Right lobe of liver (tissue), 6 donors: ENCODE results near the gene NLGN1. TPM values are rescaled to one million over a fixed set of nuclear protein-coding genes. Genes with fewer than 3 reads are reported as not detected.
"Not testable (repeated sequence)": the region's sequence is repeated elsewhere in the genome, so short reads cannot be mapped to it uniquely, and the experiment has no call there.

Experiments used
- ATAC-seq, 4 donors: fragments of 200-7000 bp; cut with Tn5 transposase; one replicate each; pipeline ENCODE4 v1.9.1; 2020; ENCODE audit warnings: mild to moderate bottlenecking in 4 of 4, moderate library complexity in 4 of 4
- DNase-seq, 3 donors: peaks; one replicate each; pipeline ENCODE4 v3.0.0-alpha.2; 2020
- H3K27ac ChIP-seq, 3 donors: fragments of 200-600 bp; one replicate each; pipeline ENCODE4 v1.8.0; 2022
- H3K27me3 ChIP-seq, 2 donors: fragments of 200-600 bp; one replicate each; pipeline ENCODE4 v1.8.0; 2022
- H3K36me3 ChIP-seq, 4 donors: fragments of 200-600 bp; sonication (generic) in 1 of 4; one replicate each; pipeline versions ENCODE4 v1.5.1 to v1.8.0; 2017 to 2022; ENCODE audit warnings: control low read depth in 1 of 4
- H3K4me1 ChIP-seq, 4 donors: fragments of 200-600 bp; sonication (generic) in 1 of 4; one replicate each; pipeline versions ENCODE4 v1.5.1 to v1.8.0; 2017 to 2022; ENCODE audit warnings: control low read depth in 1 of 4
- H3K4me3 ChIP-seq, 3 donors: fragments of 200-600 bp; one replicate each; pipeline ENCODE4 v1.8.0; 2022
- H3K9me3 ChIP-seq, 4 donors: fragments of 200-600 bp; sonication (generic) in 1 of 4; one replicate each; pipeline versions ENCODE4 v1.5.1 to v1.8.0; 2017 to 2022; ENCODE audit warnings: control low read depth in 1 of 4
- POLR2A ChIP-seq: fragments of 450-650 bp; IDR thresholded peaks from one replicate; pipeline ENCODE4 v1.6.1; 2017; ENCODE audit warnings: antibody characterized with exemption, mild to moderate bottlenecking
- WGBS: methylation state at CpG from one replicate; pipeline ENCODE4 v1.1.6; 2018; ENCODE audit warnings: low coverage, low lambda C conversion rate; ENCODE audit not compliant: insufficient coverage; ENCODE audit errors: missing lambda C conversion rate; 5-methylcytosine and 5-hydroxymethylcytosine counted together
- intact Hi-C, 2 donors: fragments of 100-400 bp; cut with DNase I; formaldehyde crosslinking; loops; one replicate each; pipeline versions ENCODE4 v1.11.2 to v1.14.1; 2022
- total RNA-seq, 6 experiments: library from RNA; depleted of rRNA in 2 of 6; stranded (reverse); fragments of >200 nt in 2 of 6; fragmentation: NEBNext Ultra II Directional in 3 of 6; extraction: Animal tissue kit (Norgen Biotek cat#: 25700) in 3 of 6; gene quantifications; one replicate each; pipeline versions ENCODE4 v1.1.0 to v1.2.4, GENCODE V29; 2016 to 2023
- TF ChIP-seq, protein P1 (sequence below), 4 donors: fragments of 200-600 bp in 3 of 4; fragments of 450-650 bp in 1 of 4; IDR thresholded peaks; one replicate each; pipeline versions ENCODE4 v1.5.1 to v1.8.0; 2016 to 2022; ENCODE audit warnings: antibody characterized with exemption in 4 of 4, mild to moderate bottlenecking in 2 of 4
- donor health status: DM: no; HTN: yes; CAD: no.
- donor health status: DM: no; HTN: no; CAD: no.
- donor health status: DM: no; HTN: no; CAD: no.
- donor health status: DM: no; HTN: yes; CAD: no.
- donor health status: DM: no; HTN: yes; CAD: no.

The NLGN1 gene
- total RNA-seq, 6 experiments from 2014 or later = 0.02 to 0.12 TPM; not detected in 4

DNA sequence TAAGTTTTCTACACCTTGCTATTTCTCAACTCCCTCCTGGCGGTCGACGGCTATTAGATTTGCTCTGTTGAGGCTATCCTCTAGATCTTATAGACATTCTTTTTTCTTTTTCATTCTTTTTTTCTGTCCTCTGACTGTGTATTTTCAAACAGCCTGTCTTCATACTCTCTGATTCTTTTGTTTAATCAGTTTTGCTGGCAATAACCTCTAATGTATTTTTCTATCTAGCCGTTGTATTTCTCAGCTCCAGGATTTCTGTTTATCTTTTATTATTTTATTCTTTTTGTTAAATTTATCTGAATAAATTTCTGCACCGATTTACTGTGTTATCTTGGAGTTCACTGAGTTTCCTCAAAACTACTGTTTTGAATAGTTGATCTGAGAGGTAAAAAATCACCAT lies 31.5 kb downstream of the NLGN1 start:
- DNase-seq (no peak), ATAC-seq (no peak)
- no peaks in the 10 kb centered on the region for H3K9me3 ChIP-seq
- H3K27ac ChIP-seq = no peak overlapping the region
- 76% methylated on average over 5 of the region's 5 CpGs for WGBS
- no peak for TF ChIP-seq POLR2A
- TF ChIP-seq, protein P1, sequence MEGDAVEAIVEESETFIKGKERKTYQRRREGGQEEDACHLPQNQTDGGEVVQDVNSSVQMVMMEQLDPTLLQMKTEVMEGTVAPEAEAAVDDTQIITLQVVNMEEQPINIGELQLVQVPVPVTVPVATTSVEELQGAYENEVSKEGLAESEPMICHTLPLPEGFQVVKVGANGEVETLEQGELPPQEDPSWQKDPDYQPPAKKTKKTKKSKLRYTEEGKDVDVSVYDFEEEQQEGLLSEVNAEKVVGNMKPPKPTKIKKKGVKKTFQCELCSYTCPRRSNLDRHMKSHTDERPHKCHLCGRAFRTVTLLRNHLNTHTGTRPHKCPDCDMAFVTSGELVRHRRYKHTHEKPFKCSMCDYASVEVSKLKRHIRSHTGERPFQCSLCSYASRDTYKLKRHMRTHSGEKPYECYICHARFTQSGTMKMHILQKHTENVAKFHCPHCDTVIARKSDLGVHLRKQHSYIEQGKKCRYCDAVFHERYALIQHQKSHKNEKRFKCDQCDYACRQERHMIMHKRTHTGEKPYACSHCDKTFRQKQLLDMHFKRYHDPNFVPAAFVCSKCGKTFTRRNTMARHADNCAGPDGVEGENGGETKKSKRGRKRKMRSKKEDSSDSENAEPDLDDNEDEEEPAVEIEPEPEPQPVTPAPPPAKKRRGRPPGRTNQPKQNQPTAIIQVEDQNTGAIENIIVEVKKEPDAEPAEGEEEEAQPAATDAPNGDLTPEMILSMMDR (IDR thresholded peaks at IDR 0.05) = no peak
- intact Hi-C loops = no loop called here
- no peaks in the 10 kb centered on the region for H3K27me3 ChIP-seq
- no peaks in the 10 kb centered on the region for H3K36me3 ChIP-seq
- no peak overlapping the region for H3K4me3 ChIP-seq
- H3K4me1 ChIP-seq = no peaks in the 10 kb centered on the region

DNA sequence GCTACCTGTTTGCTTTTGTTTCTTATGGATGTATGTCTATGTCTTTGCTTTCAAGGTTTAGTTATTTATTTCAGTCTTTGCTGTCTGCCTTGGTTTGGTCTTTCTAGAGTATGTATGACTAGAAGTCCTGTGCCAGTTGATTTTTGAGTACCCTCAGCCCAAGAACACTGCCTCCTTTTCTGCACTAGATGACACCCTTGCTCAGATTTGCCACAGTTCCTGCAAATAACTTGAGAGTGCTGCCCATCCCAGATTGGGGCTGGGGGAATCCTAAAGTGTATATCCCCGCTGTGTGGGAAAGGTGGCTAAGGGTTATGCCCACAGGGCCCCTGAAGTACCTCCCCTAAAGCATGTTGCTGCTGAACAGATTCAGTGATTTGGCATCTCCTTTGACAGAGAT lies 32.0 kb downstream of the NLGN1 start:
- no peak overlapping the region for H3K27ac ChIP-seq
- DNase-seq = no peak
- H3K4me1 ChIP-seq = no peaks in the 10 kb centered on the region
- no peaks in the 10 kb centered on the region for H3K27me3 ChIP-seq
- H3K9me3 ChIP-seq = no peaks in the 10 kb centered on the region
- no CpG with 5 or more reads among the region's 1 CpG for WGBS
- no peak for TF ChIP-seq POLR2A
- TF ChIP-seq, protein P1 (IDR thresholded peaks at IDR 0.05) = no peak
- no peak for ATAC-seq
- H3K36me3 ChIP-seq = no peaks in the 10 kb centered on the region
- H3K4me3 ChIP-seq = no peak overlapping the region
- intact Hi-C loops = no loop called here

DNA sequence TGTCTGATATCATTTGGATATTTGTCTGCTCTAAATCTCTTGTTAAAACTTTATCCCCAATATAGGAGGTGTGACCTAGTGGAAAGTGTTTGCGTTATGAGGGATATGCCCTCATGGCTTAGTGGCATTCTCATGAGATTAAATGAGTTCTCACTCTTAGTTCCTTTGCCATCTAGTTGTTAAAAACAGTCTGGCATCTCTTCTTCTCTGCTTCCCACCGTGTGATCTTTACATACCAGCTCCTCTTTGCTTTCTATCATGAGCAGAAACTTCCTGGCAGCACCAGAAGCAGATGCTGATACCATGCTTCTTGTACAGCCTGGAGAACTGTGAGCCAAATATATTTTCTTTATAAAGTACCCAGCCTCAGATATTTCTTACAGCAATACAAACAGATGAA lies 33.0 kb downstream of the NLGN1 start:
- intact Hi-C loops = no loop called here
- no peak for DNase-seq
- Histone ChIP-seq H3K4me1 (no peaks in the 10 kb centered on the region), H3K27ac (no peak overlapping the region), H3K4me3 (no peak overlapping the region), H3K9me3 (no peaks in the 10 kb centered on the region), H3K36me3 (no peaks in the 10 kb centered on the region), H3K27me3 (no peaks in the 10 kb centered on the region)
- TF ChIP-seq POLR2A = no peak
- TF ChIP-seq, protein P1 (IDR thresholded peaks at IDR 0.05) = no peak
- ATAC-seq = no peak
- 45% methylated on average over 2 of the region's 2 CpGs for WGBS

DNA sequence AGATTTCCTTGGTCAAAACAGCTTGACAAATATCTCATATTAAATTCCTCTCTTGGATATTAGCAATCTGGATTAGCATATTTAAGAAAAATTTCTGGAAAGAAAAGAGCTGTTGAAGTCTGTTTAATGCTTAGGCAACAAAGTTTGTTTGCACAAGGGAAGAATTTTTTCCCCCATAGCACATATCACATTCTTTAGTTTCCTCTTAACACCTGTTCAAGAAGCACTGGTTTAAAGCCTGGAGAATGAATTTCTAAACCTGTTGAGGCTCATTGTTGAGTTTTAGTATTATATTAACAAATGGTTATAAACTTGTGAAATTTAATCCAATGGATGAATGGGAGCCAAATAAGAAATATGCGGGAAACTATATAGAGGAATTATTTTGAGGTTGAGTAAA lies 41.5 kb downstream of the NLGN1 start:
- TF ChIP-seq, protein P1 (IDR thresholded peaks at IDR 0.05) = no peak
- no peak for TF ChIP-seq POLR2A

DNA sequence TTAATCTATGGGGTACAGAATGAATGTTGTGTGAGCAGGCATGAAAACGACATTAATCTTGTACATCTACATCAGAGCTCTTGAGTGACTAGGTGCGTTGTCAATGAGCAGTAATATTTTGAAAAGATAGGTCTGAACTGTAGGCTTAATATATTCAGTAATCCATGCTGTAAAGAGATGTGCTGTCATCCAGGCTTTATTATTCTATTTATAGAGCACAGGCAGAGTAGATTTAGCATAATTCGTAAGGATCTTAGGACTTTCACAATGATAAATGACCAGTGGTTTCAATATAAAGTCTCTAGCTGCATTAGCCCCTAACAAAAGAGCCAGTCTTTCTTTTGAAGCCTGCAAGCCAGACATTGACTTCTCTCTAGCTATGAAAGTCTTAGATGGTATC lies 43.0 kb downstream of the NLGN1 start:
- Histone ChIP-seq H3K27me3 (no peaks in the 10 kb centered on the region), H3K27ac (no peak overlapping the region), H3K4me3 (no peak overlapping the region), H3K4me1 (no peaks in the 10 kb centered on the region), H3K9me3 (no peaks in the 10 kb centered on the region), H3K36me3 (no peaks in the 10 kb centered on the region)
- WGBS = 58% methylated on average over 3 of the region's 3 CpGs
- TF ChIP-seq, protein P1 (IDR thresholded peaks at IDR 0.05) = no peak
- TF ChIP-seq POLR2A = no peak
- intact Hi-C loops = no loop called here
- no peak for DNase-seq
- ATAC-seq = no peak

More for the DNA sequence above, 41.5 kb downstream of the NLGN1 start:
- DNase-seq (no peak), ATAC-seq (no peak)
- H3K27ac ChIP-seq = no peak overlapping the region
- no peaks in the 10 kb centered on the region for H3K36me3 ChIP-seq
- no peaks in the 10 kb centered on the region for H3K9me3 ChIP-seq
- no peaks in the 10 kb centered on the region for H3K4me1 ChIP-seq
- WGBS = 69% methylated on average over 1 of the region's 1 CpG
- H3K27me3 ChIP-seq = no peaks in the 10 kb centered on the region
- intact Hi-C loops = no loop called here
- no peak overlapping the region for H3K4me3 ChIP-seq

DNA sequence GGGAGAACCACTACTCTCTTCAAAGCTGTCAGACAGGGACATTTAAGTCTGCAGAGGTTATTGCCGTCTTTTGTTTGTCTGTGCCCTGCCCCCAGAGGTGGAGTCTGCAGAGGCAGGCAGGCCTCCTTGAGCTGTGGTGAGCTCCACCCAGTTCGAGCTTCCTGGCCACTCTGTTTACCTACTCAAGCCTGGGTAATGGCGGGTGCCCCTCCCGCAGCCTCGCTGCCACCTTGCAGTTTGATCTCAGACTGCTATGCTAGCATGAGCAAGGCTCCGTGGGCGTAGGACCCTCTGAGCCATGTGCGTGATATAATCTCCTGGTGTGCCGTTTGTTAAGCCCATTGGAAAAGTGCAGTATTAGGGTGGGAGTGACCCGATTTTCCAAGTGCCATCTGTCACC lies 54.0 kb downstream of the NLGN1 start:
- H3K4me1 ChIP-seq, intact Hi-C loops, H3K27ac ChIP-seq, H3K9me3 ChIP-seq, DNase-seq, H3K4me3 ChIP-seq, ATAC-seq, H3K36me3 ChIP-seq, H3K27me3 ChIP-seq: not testable (repeated sequence)
- WGBS = no CpG with 5 or more reads among the region's 10 CpGs
